Measurements from ENCODE around the gene SDK1. TPM values are rescaled to one million over a fixed set of nuclear protein-coding genes. Genes with fewer than 3 reads are reported as not detected.
A peak's percentile ranks its signal among the peaks of the same experiment; 100 is the strongest.

Gene SDK1
- total RNA-seq, result 10 to 100 TPM in 1 of 4 donors, 1 to 10 TPM in 3; 2.5 to 12.9 (median 6.1) TPM

- TF ChIP-seq CTCF (IDR thresholded peaks at IDR 0.05) (peak; percentile 82 to 96), POLR2AphosphoS5 (IDR thresholded peaks at IDR 0.05) (peak in 1 of 3 donors; percentile 14), POLR2A (IDR thresholded peaks at IDR 0.05) (peak in 1 of 2 donors; percentile 16), EP300 (IDR thresholded peaks at IDR 0.05) (no peak)
- no peaks in the 10 kb centered on the region for H3K36me3 ChIP-seq
- peak within 1 kb of the TSS; percentile 66 for H3K4me3 ChIP-seq
- 0% methylated on average over 21 of the region's 119 CpGs for WGBS
- H3K9me3 ChIP-seq, result no peaks in the 10 kb centered on the region
- peak within 1 kb of the TSS; percentile 45 for H3K27ac ChIP-seq
- DNase-seq (ENCODE audit: low spot score in 2 of 2), result peak; percentile 90 to 92
- peaks cover 21% of the 10 kb centered on the region for H3K4me1 ChIP-seq
- H3K27me3 ChIP-seq, result peaks cover 8% of the 10 kb centered on the region
These were observed at the start of gene SDK1 for GRCh38 chr7:3300651-3301448. Gene SDK1, plus strand, starts transcription at chr7:3301252. Its CDS starts 335 bp downstream, at chr7:3301587.

- H3K36me3 ChIP-seq, result no peaks in the 10 kb centered on the region
- peaks cover 2% of the 10 kb centered on the region for H3K4me1 ChIP-seq
- 89% methylated on average over 6 of the region's 6 CpGs for WGBS
- H3K27me3 ChIP-seq, result peaks cover 6% of the 10 kb centered on the region
- no peaks in the 10 kb centered on the region for H3K9me3 ChIP-seq
- no peak overlapping the region for H3K27ac ChIP-seq
- no peak overlapping the region for H3K4me3 ChIP-seq
- TF ChIP-seq EP300 (IDR thresholded peaks at IDR 0.05), result no peak
- TF ChIP-seq CTCF (IDR thresholded peaks at IDR 0.05), result no peak
- TF ChIP-seq POLR2A (IDR thresholded peaks at IDR 0.05), result no peak
- no peak for TF ChIP-seq POLR2AphosphoS5 (IDR thresholded peaks at IDR 0.05)
- DNase-seq (ENCODE audit: low spot score in 2 of 2), result no peak
These were observed 46.3 kb upstream of the SDK1 start for GRCh38 chr7:3254718-3255117.

GRCh38 chr7:3259711-3260400 is 41.2 kb upstream of the SDK1 start:
- no peaks in the 10 kb centered on the region for H3K36me3 ChIP-seq
- peaks cover 2% of the 10 kb centered on the region for H3K4me1 ChIP-seq
- TF ChIP-seq POLR2AphosphoS5 (IDR thresholded peaks at IDR 0.05), result no peak
- TF ChIP-seq CTCF (IDR thresholded peaks at IDR 0.05), result no peak
- no peak overlapping the region for H3K27ac ChIP-seq
- no peak for DNase-seq (ENCODE audit: low spot score in 2 of 2)
- 37% methylated on average over 17 of the region's 17 CpGs for WGBS
- peak overlapping the region; percentile 34 for H3K4me3 ChIP-seq
- H3K27me3 ChIP-seq, result peaks cover 4% of the 10 kb centered on the region
- no peaks in the 10 kb centered on the region for H3K9me3 ChIP-seq

GRCh38 chr7:3260401-3260715 is 40.7 kb upstream of the SDK1 start:
- Histone ChIP-seq H3K27me3 (peaks cover 4% of the 10 kb centered on the region), H3K9me3 (no peaks in the 10 kb centered on the region), H3K36me3 (no peaks in the 10 kb centered on the region), H3K27ac (no peak overlapping the region), H3K4me1 (peaks cover 2% of the 10 kb centered on the region), H3K4me3 (peak overlapping the region; percentile 34)
- 26% methylated on average over 10 of the region's 10 CpGs for WGBS
- DNase-seq (ENCODE audit: low spot score in 2 of 2), result no peak
- TF ChIP-seq POLR2A (IDR thresholded peaks at IDR 0.05) (no peak), CTCF (IDR thresholded peaks at IDR 0.05) (no peak), POLR2AphosphoS5 (IDR thresholded peaks at IDR 0.05) (no peak)

GRCh38 chr7:3264693-3265339 is 36.2 kb upstream of the SDK1 start:
- no peak for DNase-seq (ENCODE audit: low spot score in 2 of 2)
- H3K4me3 ChIP-seq, result no peak overlapping the region
- H3K36me3 ChIP-seq, result no peaks in the 10 kb centered on the region
- H3K27me3 ChIP-seq, result peaks cover 15% of the 10 kb centered on the region
- H3K4me1 ChIP-seq, result no peaks in the 10 kb centered on the region
- 44% methylated on average over 9 of the region's 9 CpGs for WGBS
- H3K9me3 ChIP-seq, result no peaks in the 10 kb centered on the region
- no peak overlapping the region for H3K27ac ChIP-seq
- TF ChIP-seq CTCF (IDR thresholded peaks at IDR 0.05) (no peak), EP300 (IDR thresholded peaks at IDR 0.05) (no peak), POLR2A (IDR thresholded peaks at IDR 0.05) (no peak), POLR2AphosphoS5 (IDR thresholded peaks at IDR 0.05) (no peak)
